ENCODE measurements around the gene USP40. TPM values are rescaled to one million over a fixed set of nuclear protein-coding genes. Genes with fewer than 3 reads are reported as not detected.

The USP40 gene
- polyA plus RNA-seq, 1 donor (not counting 4 experiments of a cell fraction or from before 2014, with no cell fraction given): 37.3 TPM

- TF ChIP-seq CTCF (optimal IDR thresholded peaks at IDR 0.05 in 1 of 3, IDR thresholded peaks at IDR 0.05 in 1 of 3, conservative IDR thresholded peaks at IDR 0.05 in 1 of 3; ENCODE audit: extremely low read depth in 1 of 3, insufficient read depth in 2 of 3, low read length in 3 of 3) (no peak), EZH2 (IDR thresholded peaks at IDR 0.05; ENCODE audit: low read length) (no peak)
These were observed 118.0 kb downstream of the USP40 start for GRCh38 chr2:233448575-233448974.

GRCh38 chr2:233448220-233448559 lies 118.4 kb downstream of the USP40 start:
- no peaks in the 10 kb centered on the region for H3K27me3 ChIP-seq (ENCODE audit: control insufficient read depth, extremely low read depth, insufficient read depth, low read length)
- no peaks in the 10 kb centered on the region for H3K79me2 ChIP-seq (ENCODE audit: control insufficient read depth, insufficient read depth, low read length)
- TF ChIP-seq CTCF (optimal IDR thresholded peaks at IDR 0.05 in 1 of 3, IDR thresholded peaks at IDR 0.05 in 1 of 3, conservative IDR thresholded peaks at IDR 0.05 in 1 of 3; ENCODE audit: extremely low read depth in 1 of 3, insufficient read depth in 2 of 3, low read length in 3 of 3) (peak; percentile 9 to 45 (median 16)), EZH2 (IDR thresholded peaks at IDR 0.05; ENCODE audit: low read length) (no peak)
- DNase-seq (ENCODE audit: low read depth, low spot score): no peak
- no peak overlapping the region for H3K27ac ChIP-seq (ENCODE audit: control insufficient read depth, insufficient read depth, low read length)
- no peaks in the 10 kb centered on the region for H3K9me1 ChIP-seq (ENCODE audit: control insufficient read depth, extremely low read depth, insufficient read depth, low read length)
- dilution Hi-C loops (cut with MboI; ENCODE audit: extremely low pct_ligation_motif_present, low sequenced_read_pairs): no loop called here
- no peak overlapping the region for H3K4me3 ChIP-seq (ENCODE audit: control insufficient read depth in 2 of 3, extremely low read depth in 1 of 3, insufficient read depth in 2 of 3, low read depth in 1 of 3, low read length in 3 of 3)
- H3K36me3 ChIP-seq (ENCODE audit: control insufficient read depth in 2 of 2, extremely low read depth in 1 of 2, insufficient read depth in 2 of 2, low read length in 2 of 2): peaks cover 4 to 22% of the 10 kb centered on the region in 2 experiments
- no peak overlapping the region for H2AFZ ChIP-seq (ENCODE audit: control insufficient read depth, low read length)
- no peaks in the 10 kb centered on the region for H3K4me1 ChIP-seq (ENCODE audit: control insufficient read depth, extremely low read depth, insufficient read depth, low read length)
- H3K4me2 ChIP-seq (ENCODE audit: control insufficient read depth, extremely low read depth, insufficient read depth, low read depth, low read length): no peak overlapping the region
- no peak for FAIRE-seq
- H3K9ac ChIP-seq (ENCODE audit: control insufficient read depth, extremely low read depth, insufficient read depth, low read length): no peak overlapping the region
- H3K9me3 ChIP-seq (ENCODE audit: control insufficient read depth, low read depth, low read length): no peaks in the 10 kb centered on the region
- no peaks in the 10 kb centered on the region for H4K20me1 ChIP-seq (ENCODE audit: control insufficient read depth, extremely low read depth, insufficient read depth, low read length)

More at GRCh38 chr2:233448575-233448974, 118.0 kb downstream of the USP40 start:
- Histone ChIP-seq H2AFZ (ENCODE audit: control insufficient read depth, low read length) (no peak overlapping the region), H3K9me3 (ENCODE audit: control insufficient read depth, low read depth, low read length) (no peaks in the 10 kb centered on the region), H3K9ac (ENCODE audit: control insufficient read depth, extremely low read depth, insufficient read depth, low read length) (no peak overlapping the region), H3K4me1 (ENCODE audit: control insufficient read depth, extremely low read depth, insufficient read depth, low read length) (no peaks in the 10 kb centered on the region), H3K79me2 (ENCODE audit: control insufficient read depth, insufficient read depth, low read length) (no peaks in the 10 kb centered on the region), H3K27ac (ENCODE audit: control insufficient read depth, insufficient read depth, low read length) (no peak overlapping the region), H3K27me3 (ENCODE audit: control insufficient read depth, extremely low read depth, insufficient read depth, low read length) (no peaks in the 10 kb centered on the region), H3K4me3 (ENCODE audit: control insufficient read depth in 2 of 3, extremely low read depth in 1 of 3, insufficient read depth in 2 of 3, low read depth in 1 of 3, low read length in 3 of 3) (no peak overlapping the region), H3K9me1 (ENCODE audit: control insufficient read depth, extremely low read depth, insufficient read depth, low read length) (no peaks in the 10 kb centered on the region), H3K36me3 (ENCODE audit: control insufficient read depth in 2 of 2, extremely low read depth in 1 of 2, insufficient read depth in 2 of 2, low read length in 2 of 2) (peaks cover 4 to 22% of the 10 kb centered on the region in 2 experiments), H3K4me2 (ENCODE audit: control insufficient read depth, extremely low read depth, insufficient read depth, low read depth, low read length) (no peak overlapping the region), H4K20me1 (ENCODE audit: control insufficient read depth, extremely low read depth, insufficient read depth, low read length) (no peaks in the 10 kb centered on the region)
- dilution Hi-C loops (cut with MboI; ENCODE audit: extremely low pct_ligation_motif_present, low sequenced_read_pairs): no loop called here
- FAIRE-seq (no peak), DNase-seq (ENCODE audit: low read depth, low spot score) (no peak)

All from keratinocyte (primary cell).